ENCODE results near the gene FSTL4.

- TF ChIP-seq, protein P1, sequence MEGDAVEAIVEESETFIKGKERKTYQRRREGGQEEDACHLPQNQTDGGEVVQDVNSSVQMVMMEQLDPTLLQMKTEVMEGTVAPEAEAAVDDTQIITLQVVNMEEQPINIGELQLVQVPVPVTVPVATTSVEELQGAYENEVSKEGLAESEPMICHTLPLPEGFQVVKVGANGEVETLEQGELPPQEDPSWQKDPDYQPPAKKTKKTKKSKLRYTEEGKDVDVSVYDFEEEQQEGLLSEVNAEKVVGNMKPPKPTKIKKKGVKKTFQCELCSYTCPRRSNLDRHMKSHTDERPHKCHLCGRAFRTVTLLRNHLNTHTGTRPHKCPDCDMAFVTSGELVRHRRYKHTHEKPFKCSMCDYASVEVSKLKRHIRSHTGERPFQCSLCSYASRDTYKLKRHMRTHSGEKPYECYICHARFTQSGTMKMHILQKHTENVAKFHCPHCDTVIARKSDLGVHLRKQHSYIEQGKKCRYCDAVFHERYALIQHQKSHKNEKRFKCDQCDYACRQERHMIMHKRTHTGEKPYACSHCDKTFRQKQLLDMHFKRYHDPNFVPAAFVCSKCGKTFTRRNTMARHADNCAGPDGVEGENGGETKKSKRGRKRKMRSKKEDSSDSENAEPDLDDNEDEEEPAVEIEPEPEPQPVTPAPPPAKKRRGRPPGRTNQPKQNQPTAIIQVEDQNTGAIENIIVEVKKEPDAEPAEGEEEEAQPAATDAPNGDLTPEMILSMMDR (IDR thresholded peaks at IDR 0.05) = no peak
- no peak for TF ChIP-seq POLR2A (IDR thresholded peaks at IDR 0.05)
Observed at GRCh38 chr5:133296624-133297023, 315.7 kb downstream of the FSTL4 start.

Data from Peyer's patch (tissue), 4 donors.